Large intestine (tissue), 3 donors: ENCODE results near the gene MARVELD2. TPM values are rescaled to one million over a fixed set of nuclear protein-coding genes. Genes with fewer than 3 reads are reported as not detected.
A peak's percentile ranks its signal among the peaks of the same experiment; 100 is the strongest.

Source experiments
- DNase-seq, 2 donors: peaks; one replicate each; pipeline versions ENCODE4 v3.0.0 to v3.0.0-alpha.2; 2013
- H3K27ac ChIP-seq: one replicate; pipeline ENCODE4 v1.5.1; 2013; ENCODE audit warnings: low read length
- H3K27me3 ChIP-seq: 2 replicates; pipeline ENCODE4 v1.6.1; 2013; ENCODE audit warnings: low read length; ENCODE audit not compliant: control insufficient read depth, insufficient read depth
- H3K36me3 ChIP-seq: 2 replicates; pipeline ENCODE4 v1.6.1; 2013; ENCODE audit warnings: low read length; ENCODE audit not compliant: control insufficient read depth, insufficient read depth
- H3K4me1 ChIP-seq: one replicate; pipeline ENCODE4 v1.6.1; 2013; ENCODE audit warnings: low read length; ENCODE audit not compliant: control insufficient read depth, insufficient read depth
- H3K4me3 ChIP-seq: one replicate; pipeline ENCODE4 v1.5.1; 2013; ENCODE audit warnings: low read length
- H3K9me3 ChIP-seq: one replicate; pipeline ENCODE4 v1.6.1; 2013; ENCODE audit warnings: mild to moderate bottlenecking, low read depth, low read length, moderate library complexity; ENCODE audit not compliant: control insufficient read depth
- WGBS: methylation state at CpG from one replicate; pipeline ENCODE4 v1.1.5; 2013; ENCODE audit warnings: low lambda C conversion rate; ENCODE audit not compliant: insufficient coverage; 5-methylcytosine and 5-hydroxymethylcytosine counted together
- polyA plus RNA-seq: library from polyadenylated mRNA; unstranded; fragments of 120-200 nt; gene quantifications from one replicate; pipeline ENCODE4 v1.2.1, GENCODE V29; 2013

MARVELD2 gene
- polyA plus RNA-seq, 1 donor, result 42.0 TPM

GRCh38 chr5:69492923-69493395 is 78.0 kb downstream of the MARVELD2 start:
- no peak for DNase-seq
- peak overlapping the region; percentile 93 for H3K4me3 ChIP-seq
- H3K27ac ChIP-seq, result peak overlapping the region; percentile 99
- peaks cover 17% of the 10 kb centered on the region for H3K4me1 ChIP-seq
- H3K27me3 ChIP-seq, result peaks cover 23% of the 10 kb centered on the region
- H3K36me3 ChIP-seq, result no peaks in the 10 kb centered on the region
- no CpG with 5 or more reads among the region's 42 CpGs for WGBS
- H3K9me3 ChIP-seq, result no peaks in the 10 kb centered on the region

DNA sequence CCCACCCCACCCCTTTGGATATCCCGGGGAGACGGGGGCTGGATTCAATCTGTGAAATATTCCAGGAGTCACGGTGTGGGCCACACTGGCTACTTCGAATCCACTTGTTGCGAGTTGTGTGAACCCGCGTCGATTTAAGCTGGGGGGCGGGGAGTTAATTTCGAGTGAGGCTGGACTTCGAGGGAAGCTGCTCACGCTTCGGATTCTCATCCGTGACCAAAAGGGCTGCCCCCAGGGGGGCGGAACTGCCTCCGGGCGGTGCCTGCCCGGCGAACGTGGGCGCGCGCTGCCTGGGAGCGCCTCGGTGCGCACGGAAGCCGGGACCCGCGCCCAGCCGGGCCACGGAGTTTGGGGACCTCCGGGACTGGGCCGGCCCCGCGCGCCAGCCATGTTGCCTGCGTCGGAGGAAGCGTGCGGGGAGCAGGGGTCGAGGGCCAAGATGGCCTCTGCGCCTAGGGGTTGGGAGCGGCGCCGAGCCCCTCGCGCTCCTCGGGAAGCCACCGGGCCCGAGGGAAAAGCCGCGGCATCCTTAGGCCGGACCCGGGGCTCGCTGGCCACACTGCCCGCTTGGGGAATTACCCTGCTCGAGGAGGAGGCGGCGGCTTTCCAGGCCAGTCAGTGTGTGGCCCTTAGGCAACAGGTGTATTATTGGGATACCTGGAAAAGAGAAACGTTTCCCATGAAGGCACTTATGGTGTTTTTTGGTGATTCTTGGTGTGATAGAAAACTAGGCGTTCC is 78.6 kb downstream of the MARVELD2 start:
- no CpG with 5 or more reads among the region's 62 CpGs for WGBS
- peaks cover 23% of the 10 kb centered on the region for H3K27me3 ChIP-seq

More for the DNA sequence above, 78.6 kb downstream of the MARVELD2 start:
- peak in 1 of 2 donors; percentile 76 for DNase-seq
- Histone ChIP-seq H3K27ac (peak overlapping the region; percentile 99), H3K9me3 (no peaks in the 10 kb centered on the region), H3K4me1 (peaks cover 22% of the 10 kb centered on the region), H3K4me3 (peak overlapping the region; percentile 93), H3K36me3 (no peaks in the 10 kb centered on the region)

Other genes starting within 250 kb of the MARVELD2 start
- 40.7 TPM for gene CCNB1, start 248.0 kb upstream of the MARVELD2 start, polyA plus RNA-seq
- gene CENPH, start 225.5 kb upstream of the MARVELD2 start, polyA plus RNA-seq, result 11.1 TPM
- gene CDK7, start 180.2 kb upstream of the MARVELD2 start, polyA plus RNA-seq, result 31.0 TPM
- gene CCDC125, start 82.3 kb upstream of the MARVELD2 start, polyA plus RNA-seq, result 15.1 TPM
- 68.0 TPM for gene AK6, start 45.6 kb upstream of the MARVELD2 start, polyA plus RNA-seq
- 73.3 TPM for gene TAF9, start 45.6 kb upstream of the MARVELD2 start, polyA plus RNA-seq
- 28.6 TPM for gene RAD17, start 45.3 kb upstream of the MARVELD2 start, polyA plus RNA-seq
- 85.5 TPM for gene OCLN, start 77.7 kb downstream of the MARVELD2 start, polyA plus RNA-seq
- gene GTF2H2C, start 145.1 kb downstream of the MARVELD2 start, polyA plus RNA-seq, result 61.1 TPM